Testis (tissue), 2 donors: ENCODE measurements around the gene CCNY.

ENCODE experiments used
- CTCF ChIP-seq, 3 experiments: fragments of 450-650 bp in 2 of 3; fragments of 200-600 bp in 1 of 3; sonication (generic) in 1 of 3; IDR thresholded peaks; one replicate each; pipeline ENCODE4 v1.5.1; 2016 to 2019; ENCODE audit warnings: antibody characterized with exemption in 3 of 3, mild to moderate bottlenecking in 2 of 3, moderate library complexity in 1 of 3
- POLR2A ChIP-seq: fragments of 450-650 bp; IDR thresholded peaks from one replicate; pipeline ENCODE4 v1.6.1; 2017; ENCODE audit warnings: antibody characterized with exemption, mild to moderate bottlenecking, moderate library complexity

- TF ChIP-seq CTCF (IDR thresholded peaks at IDR 0.05) (no peak), POLR2A (no peak)
Observed at GRCh38 chr10:35564341-35564968, 228.1 kb downstream of the CCNY start.
